Measurements from ENCODE around the gene EVA1C. TPM values are rescaled to one million over a fixed set of nuclear protein-coding genes. Genes with fewer than 3 reads are reported as not detected.
"Not testable (repeated sequence)": the region's sequence is repeated elsewhere in the genome, so short reads cannot be mapped to it uniquely, and the experiment has no call there.

EVA1C gene
- total RNA-seq, 1 donor from 2014 or later, result 7.5 TPM

DNA sequence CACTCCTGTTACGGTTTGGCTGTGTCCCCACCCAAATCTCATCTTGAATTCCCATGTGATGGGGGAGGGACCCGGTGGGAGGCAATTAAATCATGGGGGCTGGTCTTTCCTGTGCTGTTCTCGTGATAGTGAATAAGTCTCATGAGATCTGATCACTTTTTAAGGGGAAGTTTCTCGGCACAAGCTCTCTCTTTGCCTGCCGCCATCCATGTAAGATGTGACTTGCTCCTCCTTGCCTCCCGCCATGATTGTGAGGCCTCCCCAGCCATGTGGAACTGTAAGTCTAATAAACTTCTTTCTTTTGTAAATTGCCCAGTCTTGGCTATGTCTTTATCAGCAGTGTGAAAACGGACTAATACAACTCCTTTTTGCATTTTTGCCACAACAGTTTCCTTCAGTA, 118.3 kb downstream of the EVA1C start:
- not testable (repeated sequence) for DNase-seq (ENCODE audit: low spot score)

GRCh38 chr21:32531561-32531960, 119.1 kb downstream of the EVA1C start:
- not testable (repeated sequence) for DNase-seq (ENCODE audit: low spot score)

GRCh38 chr21:32532636-32533035, 120.1 kb downstream of the EVA1C start:
- no peak for DNase-seq (ENCODE audit: low spot score)

DNA sequence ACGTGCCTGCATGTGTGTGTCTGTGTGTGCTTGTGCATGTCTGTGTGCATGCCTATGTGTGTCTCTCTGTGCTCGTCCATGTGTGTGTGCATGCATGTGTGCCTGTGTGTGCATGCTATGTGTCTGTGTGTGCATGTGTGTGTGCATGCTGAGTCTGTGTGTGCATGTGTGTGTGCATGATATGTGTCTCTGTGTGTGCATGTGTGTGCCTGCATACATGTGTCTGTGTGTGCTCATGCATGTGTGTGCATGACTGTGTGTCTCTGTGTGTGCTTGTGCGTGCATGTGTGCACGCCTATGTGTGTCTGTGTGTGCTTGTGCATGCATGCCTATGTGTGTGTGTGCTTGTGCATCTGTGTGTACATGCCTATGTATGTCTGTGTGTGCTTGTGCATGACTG, 120.5 kb downstream of the EVA1C start:
- DNase-seq (ENCODE audit: low spot score), result no peak

DNA sequence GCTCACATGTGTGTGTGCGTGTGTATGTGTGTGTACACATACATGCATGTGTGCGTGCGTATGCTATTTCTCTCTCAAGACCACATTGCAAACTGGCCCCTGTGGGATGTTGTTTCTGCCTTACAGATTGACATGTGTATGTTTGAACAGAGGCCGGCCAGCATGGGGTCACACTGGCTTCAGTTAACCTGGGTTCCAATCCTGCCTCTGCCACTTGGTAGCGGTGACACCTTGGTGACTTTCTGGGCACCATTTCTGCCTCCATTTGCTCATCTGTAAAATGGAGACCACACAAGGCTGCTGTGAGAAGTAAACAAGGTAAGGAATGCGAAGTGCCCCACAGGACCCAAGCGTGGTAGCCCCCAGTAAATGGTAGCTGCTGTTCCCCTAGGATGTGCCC, 121.1 kb downstream of the EVA1C start:
- DNase-seq (ENCODE audit: low spot score), result no peak

DNA sequence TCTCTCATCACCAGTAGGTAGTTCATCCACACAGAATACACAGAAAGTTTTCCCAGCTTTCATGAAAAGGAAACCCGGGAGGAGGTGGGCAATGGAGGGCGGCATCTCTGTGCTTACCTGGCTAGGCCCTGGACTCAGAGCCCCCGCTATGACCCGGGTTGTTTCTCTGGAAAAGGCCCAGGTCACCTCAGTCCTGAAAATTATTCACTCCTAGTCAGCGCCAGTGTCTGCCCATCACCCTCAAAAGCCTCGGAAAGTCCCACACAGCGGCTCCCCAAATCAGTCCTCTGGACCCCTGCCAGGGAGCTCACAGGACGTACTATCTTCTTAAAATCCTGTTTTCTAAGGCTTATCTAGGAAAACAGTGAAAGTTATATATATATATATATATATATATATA, 121.6 kb downstream of the EVA1C start:
- no peak for DNase-seq (ENCODE audit: low spot score)

GRCh38 chr21:32535612-32536011, 123.1 kb downstream of the EVA1C start:
- no peak for DNase-seq (ENCODE audit: low spot score)

DNA sequence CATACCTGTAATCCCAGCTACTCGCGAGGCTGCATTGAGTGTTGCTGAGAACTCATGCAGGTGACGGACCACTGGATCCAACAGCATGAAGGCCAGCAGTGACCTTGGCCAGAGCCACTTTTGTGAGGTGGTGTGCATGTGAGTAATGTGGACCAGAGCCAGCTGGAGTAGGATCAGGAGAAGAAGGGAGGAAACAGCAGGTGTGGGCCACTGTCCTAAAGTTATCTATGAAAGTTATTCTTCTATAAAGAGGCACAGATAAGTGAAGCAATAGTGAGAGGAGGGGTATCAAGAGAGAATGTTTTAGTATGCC, 125.0 kb downstream of the EVA1C start:
- DNase-seq (ENCODE audit: low spot score), result no peak

DNA sequence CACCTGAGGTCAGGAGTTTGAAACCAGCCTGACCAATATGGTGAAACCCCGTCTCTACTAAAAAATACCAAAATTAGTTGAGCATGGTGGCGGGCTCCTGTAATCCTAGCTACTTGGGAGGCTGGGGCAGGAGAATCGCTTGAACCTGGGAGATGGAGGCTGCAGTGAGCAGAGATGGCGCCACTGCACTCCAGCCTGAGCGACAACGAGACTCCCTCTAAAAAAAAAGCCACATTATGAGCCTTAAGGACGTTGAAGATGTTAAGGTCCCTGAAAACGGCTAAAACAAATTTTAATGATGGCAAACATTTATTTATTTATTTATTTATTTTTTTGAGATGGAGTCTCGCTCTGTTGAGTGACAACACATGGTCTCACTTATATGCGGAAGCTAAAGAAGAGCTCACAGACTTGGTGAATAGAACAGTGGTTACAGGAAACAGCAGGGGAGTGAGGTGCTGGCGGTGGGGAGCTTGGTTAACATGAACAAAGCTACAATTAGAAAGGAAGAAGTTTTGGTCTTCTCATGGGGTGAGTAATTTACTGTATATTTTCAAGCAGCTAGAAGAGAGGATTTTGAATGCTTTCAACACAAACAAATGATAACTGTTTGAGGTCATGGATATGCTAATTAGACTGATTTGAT, 125.8 kb downstream of the EVA1C start:
- no peak for DNase-seq (ENCODE audit: low spot score)

DNA sequence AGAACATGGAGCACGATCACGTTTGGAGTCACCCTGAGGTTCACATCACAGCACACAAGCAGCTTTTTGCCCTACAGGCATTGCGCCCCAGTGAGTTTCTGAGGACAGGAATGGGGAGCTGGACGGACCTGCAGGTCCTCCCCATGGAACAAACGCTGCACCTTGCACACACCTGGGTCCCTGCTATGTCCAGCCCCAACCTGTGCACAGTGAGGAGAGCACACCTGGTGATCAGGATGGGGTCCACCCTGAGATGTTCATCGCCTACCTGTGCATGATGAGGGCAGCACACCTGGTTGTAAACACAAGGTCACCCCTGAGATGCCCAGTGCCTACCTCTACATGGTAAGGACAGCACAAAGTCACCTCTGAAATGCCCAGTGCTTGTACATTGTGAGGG, 126.9 kb downstream of the EVA1C start:
- no peak for DNase-seq (ENCODE audit: low spot score)

GRCh38 chr21:32543056-32543455, 130.6 kb downstream of the EVA1C start:
- DNase-seq (ENCODE audit: low spot score), result not testable (repeated sequence)

DNA sequence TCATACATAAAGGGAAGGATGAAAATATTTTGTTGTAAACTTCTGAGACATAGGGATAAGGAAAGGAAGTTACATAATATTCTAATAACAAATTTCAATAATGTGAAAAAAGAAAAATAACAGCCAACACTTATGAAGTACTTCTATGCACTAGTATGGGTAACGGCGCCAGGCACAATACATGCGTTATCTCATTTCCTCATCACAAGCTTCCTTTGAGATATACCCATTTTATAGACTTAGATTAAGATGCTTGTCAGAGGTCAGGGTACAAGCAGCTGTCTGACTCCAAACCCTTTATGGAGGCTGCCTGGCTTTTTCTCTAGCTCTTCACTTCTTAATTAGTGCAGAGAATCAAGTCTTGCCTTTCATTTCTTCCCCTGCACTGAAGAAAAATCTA, 131.5 kb downstream of the EVA1C start:
- no peak for DNase-seq (ENCODE audit: low spot score)

DNA sequence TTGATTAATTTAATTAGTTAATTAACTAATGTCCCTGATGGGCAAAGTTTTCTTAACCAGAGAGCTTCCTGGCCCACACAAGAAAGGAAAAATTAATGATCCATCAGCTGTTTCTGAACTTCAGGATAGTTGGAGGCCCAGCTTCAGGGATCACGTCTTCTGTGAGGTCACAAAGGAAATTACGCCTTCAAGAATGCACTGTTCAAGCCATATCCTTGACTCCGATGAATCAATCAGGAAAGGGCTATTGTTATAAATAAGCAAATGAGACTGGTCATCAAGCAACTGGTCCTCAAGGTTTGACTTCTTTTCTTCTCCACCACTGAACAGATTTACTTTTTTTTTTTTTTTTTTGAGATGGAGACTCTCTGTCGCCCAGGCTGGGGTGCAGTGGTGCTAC, 132.2 kb downstream of the EVA1C start:
- DNase-seq (ENCODE audit: low spot score), result no peak

GRCh38 chr21:32545948-32546441, 133.5 kb downstream of the EVA1C start:
- no peak for DNase-seq (ENCODE audit: low spot score)

- DNase-seq (ENCODE audit: low spot score), result no peak
Measured at GRCh38 chr21:32547018-32547417, 134.5 kb downstream of the EVA1C start.

DNA sequence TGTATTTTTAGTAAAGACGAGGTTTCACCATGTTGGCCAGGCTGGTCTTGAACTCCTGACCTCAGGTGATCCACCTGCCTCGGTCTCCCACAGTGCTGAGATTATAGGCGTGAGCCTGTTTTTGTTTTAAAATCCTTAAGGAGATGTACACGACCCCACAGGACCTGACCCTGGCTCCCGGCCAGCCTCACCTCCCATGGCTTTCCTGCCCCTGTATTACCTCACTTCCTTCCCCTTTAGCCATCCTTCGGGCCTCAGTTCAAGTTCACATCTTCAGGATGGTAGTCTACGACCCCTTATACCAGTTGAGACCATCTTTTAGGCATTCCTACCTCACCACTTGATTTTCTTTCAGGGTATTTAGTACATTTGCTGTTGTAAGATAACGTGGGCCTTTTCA, 136.5 kb downstream of the EVA1C start:
- DNase-seq (ENCODE audit: low spot score), result no peak

DNA sequence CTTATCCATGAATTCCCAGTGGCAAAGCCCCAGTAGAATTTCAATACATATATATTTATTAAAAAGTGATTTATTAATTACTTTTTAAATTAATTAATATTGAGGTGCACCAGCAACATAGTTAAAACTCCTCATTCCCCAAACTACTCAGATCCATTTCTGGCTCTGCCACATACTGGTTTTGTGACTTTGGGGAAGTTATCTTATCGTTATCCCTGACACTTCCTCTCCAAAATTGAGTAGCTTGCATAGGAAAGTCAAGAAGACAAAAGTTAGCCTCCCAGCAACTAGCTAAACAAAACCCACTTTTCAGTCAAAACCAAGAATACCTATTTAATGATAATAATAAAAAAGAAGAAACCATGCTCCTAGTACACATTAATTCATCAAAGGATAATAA, 136.9 kb downstream of the EVA1C start:
- no peak for DNase-seq (ENCODE audit: low spot score)

DNA sequence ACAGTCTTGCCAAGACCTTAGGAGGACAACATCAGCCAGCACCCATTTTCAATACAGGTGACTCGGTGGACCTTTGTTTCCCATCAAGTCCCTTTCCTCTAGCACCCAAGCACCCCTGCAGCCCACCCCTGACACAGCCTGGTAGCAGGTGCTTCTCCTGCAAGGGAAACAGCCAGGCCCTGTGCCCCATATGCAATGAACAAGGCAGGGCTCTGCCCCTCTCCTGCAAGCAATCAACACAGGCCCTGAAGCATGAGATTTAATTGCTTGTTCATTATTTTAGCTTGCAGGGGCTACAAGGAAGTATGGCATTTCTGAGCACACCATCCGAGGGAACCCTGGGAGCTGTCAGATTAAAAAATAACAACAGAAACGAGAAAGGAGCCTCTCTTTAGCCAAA, 137.4 kb downstream of the EVA1C start:
- DNase-seq (ENCODE audit: low spot score), result no peak

GRCh38 chr21:32554832-32555638, 142.5 kb downstream of the EVA1C start:
- no peak for DNase-seq (ENCODE audit: low spot score)

DNA sequence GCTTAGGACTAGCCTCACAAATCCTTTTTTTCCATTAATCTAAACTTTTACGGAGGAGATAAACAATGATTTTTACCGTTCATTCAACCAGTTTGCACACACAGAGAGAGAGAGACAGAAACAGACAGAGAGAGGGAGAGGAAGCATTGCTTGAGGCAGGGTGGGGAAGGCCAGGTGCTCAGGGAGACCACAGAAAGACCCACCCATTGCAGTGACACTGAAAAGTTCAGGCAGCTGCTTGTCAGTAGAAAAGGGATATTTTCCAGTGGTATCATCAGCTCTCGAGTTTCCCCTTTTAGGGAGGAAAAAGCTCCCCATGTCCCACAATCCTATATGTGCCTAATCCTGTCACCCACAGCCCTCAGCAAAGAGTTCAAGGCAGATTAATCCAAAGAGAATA, 145.6 kb downstream of the EVA1C start:
- DNase-seq (ENCODE audit: low spot score), result no peak

DNA sequence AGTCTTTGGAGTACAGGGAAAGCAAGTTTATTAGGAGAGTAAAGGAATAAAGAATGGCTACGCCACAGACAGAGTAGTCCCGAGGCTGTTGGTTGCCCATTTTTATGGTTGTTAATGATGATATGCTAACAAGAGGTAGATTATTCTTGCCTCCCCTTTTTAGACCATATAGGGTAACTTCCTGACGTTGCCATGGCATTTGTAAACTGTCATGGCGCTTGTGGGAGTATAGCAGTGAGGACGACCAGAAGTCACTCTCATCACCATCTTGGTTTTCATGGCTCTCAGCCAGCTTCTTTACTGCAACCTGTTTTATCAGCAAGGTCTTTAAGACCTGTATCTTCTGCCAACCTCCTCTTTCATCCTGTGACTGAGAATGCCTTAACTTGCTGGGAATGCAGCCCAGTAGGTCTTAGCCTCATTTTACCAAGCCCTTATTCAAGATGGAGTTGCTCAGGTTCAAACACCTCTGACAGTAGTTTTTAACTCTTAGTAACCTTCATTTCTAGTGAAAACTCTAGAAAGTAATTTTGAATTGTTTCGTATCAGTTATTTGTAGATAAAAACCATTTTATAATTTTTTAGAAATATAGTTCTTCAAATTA, 146.6 kb downstream of the EVA1C start:
- no peak for DNase-seq (ENCODE audit: low spot score)

GRCh38 chr21:32560896-32561295, 148.4 kb downstream of the EVA1C start:
- DNase-seq (ENCODE audit: low spot score), result no peak

GRCh38 chr21:32561476-32561875, 149.0 kb downstream of the EVA1C start:
- DNase-seq (ENCODE audit: low spot score), result not testable (repeated sequence)

All from umbilical cord (tissue), 2 donors.